GM10266 (cell line): Measurements from ENCODE around the gene NTN1.
"Not testable (repeated sequence)": the region's sequence is repeated elsewhere in the genome, so short reads cannot be mapped to it uniquely, and the experiment has no call there.

ENCODE experiments used
- DNase-seq: peaks from one replicate; pipeline ENCODE4 v3.0.0; 2012; ENCODE audit errors: extremely low spot score
- CTCF ChIP-seq: IDR thresholded peaks from 2 replicates; pipeline ENCODE4 v1.5.1; 2012; ENCODE audit warnings: mild to moderate bottlenecking, low read depth; ENCODE audit not compliant: control insufficient read depth, insufficient read depth; ENCODE audit errors: missing control alignments

Gene NTN1

DNA sequence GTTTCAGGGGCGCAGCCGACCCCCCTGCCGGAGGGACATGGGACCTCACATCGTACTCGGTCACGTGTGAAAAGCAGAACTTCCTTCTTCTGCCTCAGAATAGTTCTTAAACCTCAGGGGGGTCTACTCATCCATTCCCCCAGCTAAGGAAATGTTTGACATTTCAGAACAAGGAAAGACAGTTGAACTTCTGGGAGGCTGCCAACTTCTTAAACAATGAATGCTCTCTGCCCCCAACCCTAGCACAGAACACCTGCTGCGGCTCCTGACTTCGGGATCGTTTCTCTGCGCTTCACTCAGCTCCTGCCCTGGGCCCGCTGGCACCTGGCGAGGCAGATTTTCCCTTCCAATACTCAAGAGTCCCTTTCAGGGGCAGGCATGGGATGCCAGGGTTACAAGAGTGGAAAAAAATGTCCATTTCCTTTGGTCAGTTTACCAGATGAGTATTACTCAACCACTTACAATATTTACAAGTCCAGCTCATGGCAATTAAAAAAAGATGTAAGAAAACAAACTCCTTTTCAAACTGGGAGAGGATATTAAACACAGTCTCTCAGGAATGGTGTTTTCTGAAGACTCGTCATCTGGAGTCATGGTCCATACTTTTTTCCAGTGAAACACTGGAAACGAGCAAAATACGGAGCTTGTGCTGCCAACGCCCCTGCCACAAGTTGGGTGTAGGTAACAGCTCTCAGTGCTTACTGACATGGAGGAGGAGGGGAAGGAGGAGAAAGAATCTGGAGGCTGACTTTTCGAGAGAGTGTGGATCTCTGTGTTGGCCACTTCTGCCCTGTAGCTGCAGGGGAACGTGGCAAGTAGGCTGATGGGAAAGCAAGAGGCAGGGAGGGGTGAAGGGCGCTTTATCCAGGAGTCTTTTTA is 235.7 kb downstream of the NTN1 start:
- DNase-seq, result no peak
- no peak for TF ChIP-seq CTCF

- not testable (repeated sequence) for DNase-seq
Observed at GRCh38 chr17:9257630-9257965, 236.3 kb downstream of the NTN1 start.

DNA sequence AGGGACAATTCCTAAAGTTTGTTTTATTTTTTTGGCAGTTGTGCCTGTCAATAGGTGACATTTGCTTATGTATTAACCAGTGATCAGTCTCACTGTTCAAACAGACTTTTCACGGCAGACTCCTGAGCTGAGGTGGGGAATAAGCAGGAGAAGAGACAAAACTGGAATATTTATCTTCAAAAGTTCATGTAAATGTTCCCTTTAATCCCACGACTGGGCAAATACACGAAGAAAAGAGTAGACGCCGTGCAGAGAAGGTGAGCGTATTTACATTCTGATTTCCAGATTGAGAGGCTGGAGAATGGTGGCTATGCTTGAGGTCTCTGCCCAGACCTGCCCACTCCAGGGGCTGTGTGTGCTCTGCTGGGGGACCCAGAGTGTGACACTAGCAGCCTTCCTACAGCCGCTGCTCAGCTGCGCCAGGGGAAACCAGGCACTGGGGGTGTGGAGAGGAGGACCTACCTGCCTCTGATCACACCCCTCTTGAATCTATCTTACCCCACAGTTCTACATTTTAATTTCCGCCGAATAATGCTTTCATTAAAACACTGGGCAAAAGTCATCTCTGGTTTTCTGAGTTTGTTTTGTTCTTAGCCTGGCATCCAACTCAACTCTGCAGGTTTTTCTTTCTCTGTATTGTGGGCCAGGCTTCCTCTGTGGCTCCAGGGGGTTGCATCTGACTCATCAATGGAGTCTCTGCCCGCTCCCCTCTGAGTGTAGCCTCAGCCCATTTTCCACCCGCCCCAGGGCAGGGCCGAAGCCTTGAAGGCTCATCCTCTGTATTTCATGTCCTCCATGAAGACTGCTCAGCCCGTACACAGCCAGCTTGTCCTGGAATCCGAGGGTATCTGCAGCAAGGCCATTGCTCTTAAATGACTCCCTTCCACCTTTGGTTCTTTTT is 237.1 kb downstream of the NTN1 start:
- no peak for TF ChIP-seq CTCF
- DNase-seq, result no peak

- DNase-seq, result no peak
- no peak for TF ChIP-seq CTCF
Observed at GRCh38 chr17:9259419-9259818, 238.1 kb downstream of the NTN1 start.

GRCh38 chr17:9261081-9262012 is 240.0 kb downstream of the NTN1 start:
- no peak for DNase-seq
- TF ChIP-seq CTCF, result no peak

GRCh38 chr17:9266031-9266680 is 244.8 kb downstream of the NTN1 start:
- no peak for DNase-seq
- no peak for TF ChIP-seq CTCF

DNA sequence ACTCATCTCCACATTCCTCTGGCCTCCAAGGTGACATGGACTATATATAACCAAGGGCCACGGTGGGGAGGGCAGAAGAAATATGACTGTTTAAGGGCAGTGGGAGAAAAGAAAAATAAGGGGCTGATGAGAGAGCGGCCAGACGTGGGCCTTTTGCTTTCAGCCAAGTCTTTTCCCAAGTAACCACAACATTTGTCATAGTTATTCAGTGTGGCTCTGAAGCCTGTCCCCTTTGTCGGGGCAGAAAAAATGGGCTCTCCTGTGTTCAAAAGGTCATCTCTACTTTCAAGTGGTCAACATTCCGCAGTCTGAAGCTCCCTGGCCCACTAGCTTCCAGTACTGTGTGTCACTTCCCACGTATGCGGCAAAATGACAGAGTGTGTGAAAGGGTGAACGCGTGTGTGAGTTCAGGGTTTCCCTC is 245.4 kb downstream of the NTN1 start:
- no peak for TF ChIP-seq CTCF
- no peak for DNase-seq
